Sigmoid colon (tissue), 4 donors: ENCODE results near the gene EPB41L3.

Experiments used
- EP300 ChIP-seq, 4 donors: sonication (generic); formaldehyde crosslinking; IDR thresholded peaks; one replicate each; pipeline ENCODE4 v1.6.1; 2017; ENCODE audit warnings: antibody characterized with exemption in 4 of 4
- TF ChIP-seq, protein P1 (sequence below), 4 experiments: fragments of 450-650 bp in 3 of 4; fragments of 200-600 bp in 1 of 4; IDR thresholded peaks; one replicate each; pipeline ENCODE4 v1.5.1; 2016 to 2019; ENCODE audit warnings: antibody characterized with exemption in 4 of 4, mild to moderate bottlenecking in 3 of 4, moderate library complexity in 2 of 4

DNA sequence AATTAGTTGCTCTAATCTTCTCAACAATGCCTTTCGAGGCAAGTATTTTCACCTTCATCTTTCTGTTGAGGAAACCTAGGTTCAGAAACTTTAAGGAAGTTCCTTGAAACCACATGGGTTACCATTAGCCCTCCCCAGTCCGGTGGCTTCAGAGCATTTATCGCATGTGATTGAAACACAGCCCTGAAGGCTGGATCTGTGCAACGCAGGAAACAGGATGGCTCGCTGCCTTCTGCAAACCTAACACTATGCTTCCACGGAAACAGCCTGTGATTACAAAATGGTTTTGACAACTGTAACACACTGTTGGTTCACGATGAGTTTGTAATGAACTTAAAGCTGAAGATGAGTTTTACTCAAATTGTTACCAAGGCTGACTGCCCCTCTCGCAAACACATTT is 68.5 kb downstream of the EPB41L3 start:
- TF ChIP-seq, protein P1, sequence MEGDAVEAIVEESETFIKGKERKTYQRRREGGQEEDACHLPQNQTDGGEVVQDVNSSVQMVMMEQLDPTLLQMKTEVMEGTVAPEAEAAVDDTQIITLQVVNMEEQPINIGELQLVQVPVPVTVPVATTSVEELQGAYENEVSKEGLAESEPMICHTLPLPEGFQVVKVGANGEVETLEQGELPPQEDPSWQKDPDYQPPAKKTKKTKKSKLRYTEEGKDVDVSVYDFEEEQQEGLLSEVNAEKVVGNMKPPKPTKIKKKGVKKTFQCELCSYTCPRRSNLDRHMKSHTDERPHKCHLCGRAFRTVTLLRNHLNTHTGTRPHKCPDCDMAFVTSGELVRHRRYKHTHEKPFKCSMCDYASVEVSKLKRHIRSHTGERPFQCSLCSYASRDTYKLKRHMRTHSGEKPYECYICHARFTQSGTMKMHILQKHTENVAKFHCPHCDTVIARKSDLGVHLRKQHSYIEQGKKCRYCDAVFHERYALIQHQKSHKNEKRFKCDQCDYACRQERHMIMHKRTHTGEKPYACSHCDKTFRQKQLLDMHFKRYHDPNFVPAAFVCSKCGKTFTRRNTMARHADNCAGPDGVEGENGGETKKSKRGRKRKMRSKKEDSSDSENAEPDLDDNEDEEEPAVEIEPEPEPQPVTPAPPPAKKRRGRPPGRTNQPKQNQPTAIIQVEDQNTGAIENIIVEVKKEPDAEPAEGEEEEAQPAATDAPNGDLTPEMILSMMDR (IDR thresholded peaks at IDR 0.05), result no peak
- TF ChIP-seq EP300 (IDR thresholded peaks at IDR 0.05), result no peak
